SK-N-SH (cell line): ENCODE data around the gene TGFA. TPM values are rescaled to one million over a fixed set of nuclear protein-coding genes. Genes with fewer than 3 reads are reported as not detected.

Experiments used
- CTCF ChIA-PET: fragments of 300-600, 350-600 bp; formaldehyde crosslinking; extraction: SDS; loops from one replicate; lab custom pipeline; 2021; lab: Yijun Ruan, JAX
- POLR2A ChIA-PET: fragments of 350-600 bp; sonication (Branson Sonifier 250); formaldehyde crosslinking; extraction: SDS; loops from one replicate; lab custom pipeline; 2020; ENCODE audit warnings: antibody characterized with exemption, inconsistent platforms; lab: Yijun Ruan, JAX
- DNase-seq: peaks from one replicate; pipeline ENCODE4 v3.0.0; 2012
- H2AFZ ChIP-seq: fragments of 200-600 bp; sonication (generic); 2 replicates; pipeline ENCODE4 v1.8.1; 2016; ENCODE audit warnings: antibody characterized with exemption, mild to moderate bottlenecking, low read depth
- H3F3A ChIP-seq: fragments of 200-600 bp; sonication (generic); replicated peaks from 2 replicates; pipeline ENCODE3; 2016; ENCODE audit warnings: antibody characterized with exemption, mild to moderate bottlenecking; ENCODE audit not compliant: insufficient read depth
- H3K27ac ChIP-seq, 2 experiments: fragments of 200-500 bp in 1 of 2; fragments of 200-600 bp in 1 of 2; sonication (Bioruptor generic) in 1 of 2; sonication (generic), shearing (Covaris generic) in 1 of 2; 2 replicates each; pipeline versions ENCODE4 v1.5.1 to v1.6.1; 2014 to 2016; ENCODE audit warnings: low read depth in 2 of 2, inconsistent platforms in 1 of 2, low read length in 1 of 2, mild to moderate bottlenecking in 1 of 2, mixed read lengths in 1 of 2
- H3K27me3 ChIP-seq: fragments of 200-600 bp; sonication (generic), shearing (Covaris generic); 2 replicates; pipeline ENCODE4 v1.6.1; 2016; ENCODE audit warnings: mixed run types; ENCODE audit not compliant: insufficient read depth
- H3K36me3 ChIP-seq, 2 experiments: fragments of 200-500 bp in 1 of 2; fragments of 200-600 bp in 1 of 2; sonication (Bioruptor generic) in 1 of 2; sonication (generic) in 1 of 2; replicated peaks in 1 of 2; 2 replicates each; pipeline versions ENCODE3 to v1.5.1; 2014 to 2016; ENCODE audit warnings: low read length in 1 of 2, mild to moderate bottlenecking in 1 of 2; ENCODE audit not compliant: insufficient read depth in 2 of 2, control insufficient read depth in 1 of 2
- H3K4me1 ChIP-seq, 2 experiments: fragments of 200-500 bp in 1 of 2; fragments of 200-600 bp in 1 of 2; sonication (Bioruptor generic) in 1 of 2; sonication (generic), shearing (Covaris generic) in 1 of 2; 2 replicates each; pipeline versions ENCODE4 v1.5.1 to v1.6.1; 2014 to 2016; ENCODE audit warnings: low read depth in 1 of 2, low read length in 1 of 2, mixed run types in 1 of 2; ENCODE audit not compliant: insufficient read depth in 2 of 2, control insufficient read depth in 1 of 2
- H3K4me2 ChIP-seq: fragments of 200-600 bp; sonication (generic), shearing (Covaris generic); 2 replicates; pipeline ENCODE4 v1.6.1; 2017; ENCODE audit warnings: mixed run types
- H3K4me3 ChIP-seq, 2 experiments: fragments of 200-500 bp in 1 of 2; fragments of 200-600 bp in 1 of 2; sonication (Bioruptor generic) in 1 of 2; sonication (generic), shearing (Covaris generic) in 1 of 2; 2 replicates each; pipeline versions ENCODE4 v1.5.1 to v1.8.1; 2014 to 2016; ENCODE audit warnings: low read depth in 2 of 2, inconsistent platforms in 1 of 2, low read length in 1 of 2, mild to moderate bottlenecking in 1 of 2, mixed read lengths in 1 of 2, moderate library complexity in 1 of 2
- H3K79me2 ChIP-seq: fragments of 200-600 bp; sonication (generic); 2 replicates; pipeline ENCODE4 v1.8.1; 2017; ENCODE audit warnings: mild to moderate bottlenecking; ENCODE audit not compliant: insufficient read depth
- H3K9ac ChIP-seq: fragments of 200-600 bp; sonication (generic); 2 replicates; pipeline ENCODE4 v1.6.1; 2017; ENCODE audit warnings: mixed run types
- H3K9me2 ChIP-seq: fragments of 200-600 bp; sonication (generic); 2 replicates; pipeline ENCODE4 v1.6.1; 2017; ENCODE audit warnings: mixed run types
- H3K9me3 ChIP-seq: fragments of 200-600 bp; sonication (generic); 2 replicates; pipeline ENCODE4 v1.6.1; 2017; ENCODE audit warnings: mixed run types, mild to moderate bottlenecking, moderate library complexity
- H4K20me1 ChIP-seq: fragments of 200-600 bp; sonication (generic); 2 replicates; pipeline ENCODE4 v1.6.1; 2017; ENCODE audit warnings: mild to moderate bottlenecking, mixed run types; ENCODE audit not compliant: insufficient read depth
- CTCF ChIP-seq: fragments of 200-600 bp; sonication (generic); IDR thresholded peaks from 2 replicates; pipeline ENCODE4 v1.6.1; 2017; ENCODE audit warnings: antibody characterized with exemption, mild to moderate bottlenecking, moderate library complexity
- EP300 ChIP-seq, 2 experiments: IDR thresholded peaks; 2 replicates each; pipeline versions ENCODE4 v1.4.0 to v1.6.1; 2012; ENCODE audit warnings: borderline replicate concordance in 1 of 2, low read depth in 1 of 2, low read length in 1 of 2
- GABPA ChIP-seq: IDR thresholded peaks from 2 replicates; pipeline ENCODE4 v1.4.0; 2012; ENCODE audit warnings: low read depth, mild to moderate bottlenecking
- JUND ChIP-seq: IDR thresholded peaks from 2 replicates; pipeline ENCODE4 v1.4.0; 2012
- MXI1 ChIP-seq: IDR thresholded peaks from 2 replicates; pipeline ENCODE4 v1.6.1; 2012; ENCODE audit warnings: mild to moderate bottlenecking, low read depth, low read length, improper control_type of control experiment
- NFIC ChIP-seq: IDR thresholded peaks from 2 replicates; pipeline ENCODE4 v1.4.0; 2012; ENCODE audit warnings: borderline replicate concordance
- NRF1 ChIP-seq: IDR thresholded peaks from 2 replicates; pipeline ENCODE4 v1.6.1; 2012; ENCODE audit warnings: low read depth, mild to moderate bottlenecking, low read length
- RCOR1 ChIP-seq: fragments of 150-350 bp; IDR thresholded peaks from 2 replicates; pipeline ENCODE4 v1.6.1; 2017; ENCODE audit warnings: antibody characterized with exemption, low read length
- REST ChIP-seq: IDR thresholded peaks from 2 replicates; pipeline ENCODE4 v1.6.1; 2012; ENCODE audit warnings: mild to moderate bottlenecking, low read depth, low read length, moderate library complexity
- RFX5 ChIP-seq: IDR thresholded peaks from 2 replicates; pipeline ENCODE4 v1.6.1; 2012; ENCODE audit warnings: mild to moderate bottlenecking, improper control_type of control experiment, low read length
- RXRA ChIP-seq: IDR thresholded peaks from 2 replicates; pipeline ENCODE4 v1.4.0; 2012; ENCODE audit warnings: low read depth, mild to moderate bottlenecking, borderline replicate concordance
- SIN3A ChIP-seq: IDR thresholded peaks from 2 replicates; pipeline ENCODE4 v1.6.1; 2012; ENCODE audit warnings: low read depth, mild to moderate bottlenecking, low read length, moderate library complexity, borderline replicate concordance
- TAF1 ChIP-seq: IDR thresholded peaks from 2 replicates; pipeline ENCODE4 v1.6.1; 2012; ENCODE audit warnings: low read depth, mild to moderate bottlenecking, low read length, moderate library complexity, borderline replicate concordance
- TEAD4 ChIP-seq: IDR thresholded peaks from 2 replicates; pipeline ENCODE4 v1.4.0; 2012; ENCODE audit warnings: mild to moderate bottlenecking, borderline replicate concordance; ENCODE audit not compliant: insufficient read depth
- YY1 ChIP-seq: IDR thresholded peaks from 2 replicates; pipeline ENCODE4 v1.4.0; 2012; ENCODE audit warnings: low read depth, mild to moderate bottlenecking
- WGBS: methylation state at CpG from one replicate; pipeline ENCODE4 v1.1.6; 2017; ENCODE audit warnings: low lambda C conversion rate; 5-methylcytosine and 5-hydroxymethylcytosine counted together
- polyA plus RNA-seq, 3 experiments: library from polyadenylated mRNA; depleted of rRNA; stranded (reverse); fragments of >200 nt; gene quantifications; 2 replicates each; pipeline ENCODE4 v1.2.3, GENCODE V29; 2012

TGFA gene
- polyA plus RNA-seq, 1 of the 3 experiments (the other 2 are of a cell fraction), result not detected

- TF ChIP-seq SIN3A, result no peak
- no peak for TF ChIP-seq GABPA
- no peak for TF ChIP-seq MXI1
- TF ChIP-seq RCOR1, result no peak
- TF ChIP-seq NFIC, result no peak
- no peak for TF ChIP-seq REST
- WGBS, result 20% methylated on average over 7 of the region's 7 CpGs
- Histone ChIP-seq H3K79me2 (no peaks in the 10 kb centered on the region), H3K27me3 (peaks cover 36% of the 10 kb centered on the region), H3F3A (peaks cover 7% of the 10 kb centered on the region), H3K9me2 (no peaks in the 10 kb centered on the region), H4K20me1 (no peaks in the 10 kb centered on the region), H3K36me3 (no peaks in the 10 kb centered on the region), H3K4me3 (no peak overlapping the region), H3K9me3 (no peaks in the 10 kb centered on the region), H3K27ac (no peak overlapping the region), H3K4me1 (peaks cover 0 to 11% of the 10 kb centered on the region in 2 experiments; a peak in 1 of 4 replicates), H3K9ac (no peak overlapping the region), H2AFZ (no peak overlapping the region), H3K4me2 (no peak overlapping the region)
- no peak for DNase-seq
- CTCF ChIA-PET, result interaction anchor here (0.6 to 2.6 kb wide), 4 partner anchors 9 to 247 kb away, joined by 3 to 10 read pairs (median 4); no protein-coding TSS in a partner anchor
- POLR2A ChIA-PET, result interaction anchor here (0.6 kb wide), 1 partner anchor 164 kb away, joined by 3 read pairs; no protein-coding TSS in a partner anchor
Observed at GRCh38 chr2:70551167-70551566, 2.5 kb downstream of the TGFA start.

GRCh38 chr2:70549962-70550361, 3.7 kb downstream of the TGFA start:
- peaks cover 7% of the 10 kb centered on the region for H3F3A ChIP-seq
- H3K27me3 ChIP-seq, result peaks cover 29% of the 10 kb centered on the region
- no peaks in the 10 kb centered on the region for H4K20me1 ChIP-seq
- H3K9me2 ChIP-seq, result no peaks in the 10 kb centered on the region
- POLR2A ChIA-PET, result no interaction called here
- TF ChIP-seq EP300 (IDR thresholded peaks at IDR 0.05; ENCODE audit: borderline replicate concordance in 1 of 2, low read depth in 1 of 2, low read length in 1 of 2) (no peak), TAF1 (no peak), NRF1 (no peak), GABPA (no peak), JUND (no peak), CTCF (no peak), RFX5 (no peak), TEAD4 (no peak), YY1 (no peak), RXRA (no peak)
- H3K9me3 ChIP-seq, result no peaks in the 10 kb centered on the region
- no peak overlapping the region for H3K27ac ChIP-seq
- no peak overlapping the region for H2AFZ ChIP-seq
- WGBS, result 54% methylated on average over 7 of the region's 7 CpGs
- peaks cover 0 to 11% of the 10 kb centered on the region in 2 experiments; a peak in 1 of 4 replicates for H3K4me1 ChIP-seq
- H3K9ac ChIP-seq, result no peak overlapping the region
- no peak overlapping the region for H3K4me3 ChIP-seq
- no peak for DNase-seq
- no peaks in the 10 kb centered on the region for H3K36me3 ChIP-seq
- CTCF ChIA-PET, result interaction anchor here (1.5 to 1.7 kb wide), 2 partner anchors 53 to 67 kb away, joined by 4 to 5 read pairs; no protein-coding TSS in a partner anchor
- H3K4me2 ChIP-seq, result no peak overlapping the region
- H3K79me2 ChIP-seq, result no peaks in the 10 kb centered on the region
